GM23338 (cell line): Measurements from ENCODE around the gene TNFSF10.

ENCODE experiments used
- EZH2 ChIP-seq: fragments of 200-600 bp; sonication (generic); IDR thresholded peaks from one replicate; pipeline ENCODE4 v1.8.0; 2017; ENCODE audit warnings: antibody characterized with exemption, mild to moderate bottlenecking, low read depth; ENCODE audit not compliant: unreplicated experiment
- EZH2phosphoT487 ChIP-seq: fragments of 200-600 bp; sonication (generic); IDR thresholded peaks from one replicate; pipeline ENCODE4 v1.8.1; 2018; ENCODE audit warnings: antibody characterized with exemption; ENCODE audit not compliant: unreplicated experiment
- POLR2AphosphoS5 ChIP-seq: IDR thresholded peaks from 2 replicates; pipeline ENCODE4 v1.6.1; 2016; ENCODE audit warnings: antibody characterized with exemption, low read depth
- TF ChIP-seq, protein P1 (sequence below): IDR thresholded peaks from one replicate; pipeline ENCODE4 v1.6.1; 2018; ENCODE audit warnings: antibody characterized with exemption; ENCODE audit not compliant: unreplicated experiment
- TF ChIP-seq, protein P2 (sequence below), 2 experiments: fragments of 200-600 bp in 1 of 2; sonication (generic) in 1 of 2; conservative IDR thresholded peaks; 2 replicates each; pipeline versions ENCODE4 v1.5.1 to v1.6.1; 2016 to 2017; ENCODE audit warnings: antibody characterized with exemption in 2 of 2, low read depth in 2 of 2, mild to moderate bottlenecking in 2 of 2, moderate library complexity in 1 of 2
- TF ChIP-seq, protein P3 (sequence below): IDR thresholded peaks from 2 replicates; pipeline ENCODE4 v1.6.1; 2016; ENCODE audit warnings: antibody characterized with exemption

DNA sequence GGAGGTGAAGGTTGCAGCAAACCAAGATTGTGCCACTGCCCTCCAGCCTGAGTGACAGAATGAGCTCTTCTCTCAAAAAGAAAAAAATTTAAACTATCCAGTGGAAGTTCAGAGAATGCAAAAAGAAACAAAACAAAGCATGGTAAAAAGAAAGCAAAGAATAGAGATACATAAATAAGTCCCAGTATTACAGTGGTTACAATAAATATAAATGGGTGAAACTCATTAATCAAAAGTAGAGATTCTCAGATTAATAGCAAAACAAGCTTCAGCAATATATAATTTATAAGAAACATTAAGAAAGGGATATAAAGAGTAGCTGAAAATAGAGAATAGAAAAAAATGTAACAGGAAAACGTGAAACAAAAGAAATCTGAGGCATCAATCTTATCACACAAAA, 51.3 kb downstream of the TNFSF10 start:
- TF ChIP-seq, protein P1, sequence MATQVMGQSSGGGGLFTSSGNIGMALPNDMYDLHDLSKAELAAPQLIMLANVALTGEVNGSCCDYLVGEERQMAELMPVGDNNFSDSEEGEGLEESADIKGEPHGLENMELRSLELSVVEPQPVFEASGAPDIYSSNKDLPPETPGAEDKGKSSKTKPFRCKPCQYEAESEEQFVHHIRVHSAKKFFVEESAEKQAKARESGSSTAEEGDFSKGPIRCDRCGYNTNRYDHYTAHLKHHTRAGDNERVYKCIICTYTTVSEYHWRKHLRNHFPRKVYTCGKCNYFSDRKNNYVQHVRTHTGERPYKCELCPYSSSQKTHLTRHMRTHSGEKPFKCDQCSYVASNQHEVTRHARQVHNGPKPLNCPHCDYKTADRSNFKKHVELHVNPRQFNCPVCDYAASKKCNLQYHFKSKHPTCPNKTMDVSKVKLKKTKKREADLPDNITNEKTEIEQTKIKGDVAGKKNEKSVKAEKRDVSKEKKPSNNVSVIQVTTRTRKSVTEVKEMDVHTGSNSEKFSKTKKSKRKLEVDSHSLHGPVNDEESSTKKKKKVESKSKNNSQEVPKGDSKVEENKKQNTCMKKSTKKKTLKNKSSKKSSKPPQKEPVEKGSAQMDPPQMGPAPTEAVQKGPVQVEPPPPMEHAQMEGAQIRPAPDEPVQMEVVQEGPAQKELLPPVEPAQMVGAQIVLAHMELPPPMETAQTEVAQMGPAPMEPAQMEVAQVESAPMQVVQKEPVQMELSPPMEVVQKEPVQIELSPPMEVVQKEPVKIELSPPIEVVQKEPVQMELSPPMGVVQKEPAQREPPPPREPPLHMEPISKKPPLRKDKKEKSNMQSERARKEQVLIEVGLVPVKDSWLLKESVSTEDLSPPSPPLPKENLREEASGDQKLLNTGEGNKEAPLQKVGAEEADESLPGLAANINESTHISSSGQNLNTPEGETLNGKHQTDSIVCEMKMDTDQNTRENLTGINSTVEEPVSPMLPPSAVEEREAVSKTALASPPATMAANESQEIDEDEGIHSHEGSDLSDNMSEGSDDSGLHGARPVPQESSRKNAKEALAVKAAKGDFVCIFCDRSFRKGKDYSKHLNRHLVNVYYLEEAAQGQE = no peak
- TF ChIP-seq, protein P2, sequence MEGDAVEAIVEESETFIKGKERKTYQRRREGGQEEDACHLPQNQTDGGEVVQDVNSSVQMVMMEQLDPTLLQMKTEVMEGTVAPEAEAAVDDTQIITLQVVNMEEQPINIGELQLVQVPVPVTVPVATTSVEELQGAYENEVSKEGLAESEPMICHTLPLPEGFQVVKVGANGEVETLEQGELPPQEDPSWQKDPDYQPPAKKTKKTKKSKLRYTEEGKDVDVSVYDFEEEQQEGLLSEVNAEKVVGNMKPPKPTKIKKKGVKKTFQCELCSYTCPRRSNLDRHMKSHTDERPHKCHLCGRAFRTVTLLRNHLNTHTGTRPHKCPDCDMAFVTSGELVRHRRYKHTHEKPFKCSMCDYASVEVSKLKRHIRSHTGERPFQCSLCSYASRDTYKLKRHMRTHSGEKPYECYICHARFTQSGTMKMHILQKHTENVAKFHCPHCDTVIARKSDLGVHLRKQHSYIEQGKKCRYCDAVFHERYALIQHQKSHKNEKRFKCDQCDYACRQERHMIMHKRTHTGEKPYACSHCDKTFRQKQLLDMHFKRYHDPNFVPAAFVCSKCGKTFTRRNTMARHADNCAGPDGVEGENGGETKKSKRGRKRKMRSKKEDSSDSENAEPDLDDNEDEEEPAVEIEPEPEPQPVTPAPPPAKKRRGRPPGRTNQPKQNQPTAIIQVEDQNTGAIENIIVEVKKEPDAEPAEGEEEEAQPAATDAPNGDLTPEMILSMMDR (conservative IDR thresholded peaks at IDR 0.05; ENCODE audit: low read depth in 2 of 2) = no peak
- TF ChIP-seq POLR2AphosphoS5 (no peak), EZH2 (no peak), EZH2phosphoT487 (no peak)
- TF ChIP-seq, protein P3, sequence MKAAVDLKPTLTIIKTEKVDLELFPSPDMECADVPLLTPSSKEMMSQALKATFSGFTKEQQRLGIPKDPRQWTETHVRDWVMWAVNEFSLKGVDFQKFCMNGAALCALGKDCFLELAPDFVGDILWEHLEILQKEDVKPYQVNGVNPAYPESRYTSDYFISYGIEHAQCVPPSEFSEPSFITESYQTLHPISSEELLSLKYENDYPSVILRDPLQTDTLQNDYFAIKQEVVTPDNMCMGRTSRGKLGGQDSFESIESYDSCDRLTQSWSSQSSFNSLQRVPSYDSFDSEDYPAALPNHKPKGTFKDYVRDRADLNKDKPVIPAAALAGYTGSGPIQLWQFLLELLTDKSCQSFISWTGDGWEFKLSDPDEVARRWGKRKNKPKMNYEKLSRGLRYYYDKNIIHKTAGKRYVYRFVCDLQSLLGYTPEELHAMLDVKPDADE = no peak
